CD4-positive, alpha-beta T cell treated with Interleukin-12 subunit alpha and Interleukin-12 subunit beta, for 1 hour (primary cell): ENCODE data around the gene ARHGAP8.
"Not testable (repeated sequence)": the region's sequence is repeated elsewhere in the genome, so short reads cannot be mapped to it uniquely, and the experiment has no call there.

Experiments used
- DNase-seq: peaks from one replicate; pipeline ENCODE4 v3.0.0-alpha.2; 2020

ARHGAP8 gene

GRCh38 chr22:44740307-44740706 lies 12.1 kb upstream of the ARHGAP8 start:
- no peak for DNase-seq

- DNase-seq, result no peak
Observed at GRCh38 chr22:44741929-44742328, 10.4 kb upstream of the ARHGAP8 start.

- no peak for DNase-seq
Observed at GRCh38 chr22:44743247-44743646, 9.1 kb upstream of the ARHGAP8 start.

GRCh38 chr22:44743804-44744211 lies 8.6 kb upstream of the ARHGAP8 start:
- no peak for DNase-seq

GRCh38 chr22:44745853-44746789 lies 6.3 kb upstream of the ARHGAP8 start:
- no peak for DNase-seq

- not testable (repeated sequence) for DNase-seq
Observed at GRCh38 chr22:44747784-44748127, 4.6 kb upstream of the ARHGAP8 start.

GRCh38 chr22:44748524-44748923 lies 3.9 kb upstream of the ARHGAP8 start:
- no peak for DNase-seq

- no peak for DNase-seq
Observed at GRCh38 chr22:44750481-44750880, 1.9 kb upstream of the ARHGAP8 start.

- DNase-seq, result no peak
Observed at GRCh38 chr22:44753189-44754042, 1.0 kb downstream of the ARHGAP8 start.

- no peak for DNase-seq
Observed at GRCh38 chr22:44754998-44755397, 2.6 kb downstream of the ARHGAP8 start.

- DNase-seq, result no peak
Observed at GRCh38 chr22:44755417-44755816, 3.0 kb downstream of the ARHGAP8 start.

GRCh38 chr22:44755956-44756361 lies 3.6 kb downstream of the ARHGAP8 start:
- DNase-seq, result no peak

GRCh38 chr22:44758344-44758973 lies 6.1 kb downstream of the ARHGAP8 start:
- no peak for DNase-seq

- DNase-seq, result no peak
Observed at GRCh38 chr22:44759001-44759400, 6.6 kb downstream of the ARHGAP8 start.

GRCh38 chr22:44759430-44760310 lies 7.3 kb downstream of the ARHGAP8 start:
- no peak for DNase-seq

GRCh38 chr22:44760476-44760875 lies 8.1 kb downstream of the ARHGAP8 start:
- DNase-seq, result no peak

GRCh38 chr22:44761025-44761424 lies 8.7 kb downstream of the ARHGAP8 start:
- no peak for DNase-seq

- no peak for DNase-seq
Observed at GRCh38 chr22:44764373-44764772, 12.0 kb downstream of the ARHGAP8 start.

GRCh38 chr22:44764974-44765373 lies 12.6 kb downstream of the ARHGAP8 start:
- no peak for DNase-seq

- DNase-seq, result no peak
Observed at GRCh38 chr22:44765571-44766285, 13.4 kb downstream of the ARHGAP8 start.

GRCh38 chr22:44773082-44773481 lies 20.7 kb downstream of the ARHGAP8 start:
- DNase-seq, result no peak

- DNase-seq, result no peak
Observed at GRCh38 chr22:44775862-44776261, 23.5 kb downstream of the ARHGAP8 start.
